GM23338 (cell line): ENCODE measurements around the gene CADPS.

Source experiments
- CREB1 ChIP-seq: fragments of 250-450 bp; sonication (Bioruptor Pico); IDR thresholded peaks from 2 replicates; pipeline ENCODE4 v1.5.0; 2020; ENCODE audit warnings: low read depth, mild to moderate bottlenecking, moderate library complexity
- CTCF ChIP-seq, 2 experiments: fragments of 200-600 bp in 1 of 2; sonication (generic) in 1 of 2; conservative IDR thresholded peaks; 2 replicates each; pipeline versions ENCODE4 v1.5.1 to v1.6.1; 2016 to 2017; ENCODE audit warnings: antibody characterized with exemption in 2 of 2, low read depth in 2 of 2, mild to moderate bottlenecking in 2 of 2, moderate library complexity in 1 of 2
- EZH2 ChIP-seq: fragments of 200-600 bp; sonication (generic); IDR thresholded peaks from one replicate; pipeline ENCODE4 v1.8.0; 2017; ENCODE audit warnings: antibody characterized with exemption, mild to moderate bottlenecking, low read depth; ENCODE audit not compliant: unreplicated experiment
- EZH2phosphoT487 ChIP-seq: fragments of 200-600 bp; sonication (generic); IDR thresholded peaks from one replicate; pipeline ENCODE4 v1.8.1; 2018; ENCODE audit warnings: antibody characterized with exemption; ENCODE audit not compliant: unreplicated experiment
- JUNB ChIP-seq: IDR thresholded peaks from one replicate; pipeline ENCODE4 v1.6.1; 2016; ENCODE audit warnings: antibody characterized with exemption; ENCODE audit not compliant: unreplicated experiment
- NANOG ChIP-seq: IDR thresholded peaks from 2 replicates; pipeline ENCODE4 v1.6.1; 2016; ENCODE audit warnings: antibody characterized with exemption, borderline replicate concordance
- POLR2AphosphoS5 ChIP-seq: IDR thresholded peaks from 2 replicates; pipeline ENCODE4 v1.6.1; 2016; ENCODE audit warnings: antibody characterized with exemption, low read depth
- REST ChIP-seq: IDR thresholded peaks from one replicate; pipeline ENCODE4 v1.6.1; 2018; ENCODE audit warnings: antibody characterized with exemption; ENCODE audit not compliant: unreplicated experiment
- STAT1 ChIP-seq: IDR thresholded peaks from one replicate; pipeline ENCODE4 v1.6.1; 2016; ENCODE audit warnings: antibody characterized with exemption; ENCODE audit not compliant: unreplicated experiment
- ZNF114 ChIP-seq: fragments of 250-450 bp; sonication (Bioruptor Pico); IDR thresholded peaks from 2 replicates; pipeline ENCODE4 v1.5.0; 2020; ENCODE audit warnings: mild to moderate bottlenecking, moderate library complexity
- ZNF331 ChIP-seq: fragments of 250-450 bp; sonication (Bioruptor Pico); IDR thresholded peaks from 2 replicates; pipeline ENCODE4 v1.5.0; 2020; ENCODE audit warnings: low read depth, mild to moderate bottlenecking, moderate library complexity
- ZNF462 ChIP-seq: fragments of 250-450 bp; sonication (Bioruptor Pico); IDR thresholded peaks from 2 replicates; pipeline ENCODE4 v1.5.0; 2020; ENCODE audit warnings: mild to moderate bottlenecking, moderate library complexity

- TF ChIP-seq CTCF (conservative IDR thresholded peaks at IDR 0.05; ENCODE audit: low read depth in 2 of 2), result no peak
- TF ChIP-seq EZH2, result no peak
- no peak for TF ChIP-seq JUNB
- TF ChIP-seq REST, result no peak
- no peak for TF ChIP-seq ZNF331
- no peak for TF ChIP-seq POLR2AphosphoS5
- TF ChIP-seq ZNF114, result no peak
- TF ChIP-seq STAT1, result no peak
- no peak for TF ChIP-seq CREB1 (CRISPR knock-in tag)
- no peak for TF ChIP-seq EZH2phosphoT487
- TF ChIP-seq NANOG, result no peak
- TF ChIP-seq ZNF462 (CRISPR knock-in tag), result no peak
Observed at GRCh38 chr3:62413687-62414086, 461.5 kb downstream of the CADPS start.
